Measurements from ENCODE around the gene VDR.
A peak's percentile ranks its signal among the peaks of the same experiment; 100 is the strongest.

Gene VDR

DNA sequence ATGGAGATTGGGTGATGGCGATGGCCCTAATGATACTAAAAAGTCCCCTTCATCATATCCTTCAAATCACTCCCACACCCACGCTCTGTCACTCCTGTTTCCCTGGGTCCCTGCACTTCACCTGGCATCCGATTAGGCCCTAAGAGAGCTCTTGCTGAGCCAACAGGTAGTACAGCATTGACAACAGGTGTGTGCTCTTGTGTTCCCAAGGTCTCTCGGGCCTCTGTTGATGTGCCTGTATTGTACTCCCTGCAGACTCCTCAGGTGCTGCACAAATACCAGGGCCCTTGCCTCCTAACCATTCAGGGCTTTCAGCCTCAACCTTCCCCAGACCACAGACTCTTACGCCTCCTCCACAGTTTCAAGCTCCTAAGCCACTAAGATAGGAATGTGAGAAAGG, 25.8 kb upstream of the VDR start:
- DNase-seq (ENCODE audit: low spot score): no peak

DNA sequence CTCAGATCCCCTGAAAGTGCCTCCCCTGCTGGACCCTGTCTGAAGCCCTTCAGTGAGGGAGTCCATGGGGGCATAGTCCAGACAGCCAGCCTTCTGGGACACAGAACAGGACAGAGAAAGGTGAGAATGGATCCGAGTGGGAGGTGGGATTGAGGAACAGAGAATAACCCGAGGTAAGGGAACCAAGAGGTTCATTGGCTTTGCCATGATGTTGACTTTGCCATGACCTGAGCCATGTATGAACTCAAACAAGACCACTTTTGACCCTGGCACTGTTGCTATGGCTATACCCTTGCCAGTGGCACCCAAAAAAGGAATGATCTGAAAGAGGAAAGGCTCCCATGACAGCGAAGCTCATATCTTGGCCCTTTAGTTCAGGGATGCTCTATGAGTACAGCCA, 22.6 kb upstream of the VDR start:
- DNase-seq (ENCODE audit: low spot score): no peak

DNA sequence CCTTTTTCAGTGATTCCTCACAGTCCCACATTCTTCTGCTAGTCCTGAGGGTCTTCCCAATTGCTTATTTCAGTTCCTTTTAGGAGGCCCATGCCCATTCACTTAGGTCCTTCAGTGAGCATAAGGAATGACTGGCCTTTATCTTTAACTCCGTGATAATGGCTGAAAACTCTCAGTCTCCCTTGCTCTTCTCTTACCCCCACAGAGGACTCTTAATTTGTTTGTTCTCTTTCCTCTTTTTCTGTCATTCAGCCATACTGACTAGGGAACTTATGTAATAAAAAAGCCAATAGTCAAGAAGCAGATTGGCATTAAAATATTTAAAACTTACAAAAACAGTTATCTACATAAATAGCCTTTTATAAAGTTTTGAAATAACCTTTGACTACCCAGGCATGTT, 17.1 kb upstream of the VDR start:
- no peak for DNase-seq (ENCODE audit: low spot score)

DNA sequence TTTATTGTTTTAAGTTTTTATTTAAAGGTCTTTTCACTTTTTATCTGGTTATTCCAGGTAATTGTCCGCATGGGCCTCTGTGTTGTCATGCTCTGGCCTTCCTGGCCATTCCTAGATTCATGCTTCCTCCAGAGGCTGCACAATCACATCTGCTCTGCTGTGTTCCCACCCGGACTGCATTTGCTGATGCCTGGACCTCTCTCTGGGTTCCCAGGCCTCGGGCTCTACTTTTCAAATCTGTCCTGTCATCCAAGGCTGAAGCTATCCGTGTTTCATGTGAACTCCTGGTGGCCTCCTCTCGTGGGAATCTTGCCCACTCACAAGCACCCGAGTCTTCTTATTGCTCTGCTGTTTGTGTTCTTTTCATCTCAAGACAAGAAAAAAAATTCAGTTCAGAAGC, 16.1 kb upstream of the VDR start:
- no peak for DNase-seq (ENCODE audit: low spot score)

DNA sequence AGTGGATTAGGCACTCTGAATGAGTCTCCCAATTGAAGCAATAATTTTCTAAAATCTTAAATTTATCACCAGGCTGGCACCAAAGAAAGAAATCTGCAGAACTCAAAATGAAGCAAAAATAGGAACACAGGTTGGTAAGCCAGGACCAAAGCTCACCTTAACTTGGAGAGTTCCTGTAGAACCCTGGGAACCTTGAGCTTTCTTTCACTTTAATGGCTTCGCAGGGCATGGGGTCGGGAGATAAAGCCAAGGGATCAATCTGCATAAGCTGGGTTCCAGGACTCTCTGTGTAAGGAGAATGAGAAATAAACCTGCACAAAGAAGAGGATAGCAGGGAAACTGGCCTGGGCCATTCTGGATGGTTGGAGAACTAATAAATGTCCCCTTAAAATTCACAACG, 8.3 kb upstream of the VDR start:
- no peak for DNase-seq (ENCODE audit: low spot score)

DNA sequence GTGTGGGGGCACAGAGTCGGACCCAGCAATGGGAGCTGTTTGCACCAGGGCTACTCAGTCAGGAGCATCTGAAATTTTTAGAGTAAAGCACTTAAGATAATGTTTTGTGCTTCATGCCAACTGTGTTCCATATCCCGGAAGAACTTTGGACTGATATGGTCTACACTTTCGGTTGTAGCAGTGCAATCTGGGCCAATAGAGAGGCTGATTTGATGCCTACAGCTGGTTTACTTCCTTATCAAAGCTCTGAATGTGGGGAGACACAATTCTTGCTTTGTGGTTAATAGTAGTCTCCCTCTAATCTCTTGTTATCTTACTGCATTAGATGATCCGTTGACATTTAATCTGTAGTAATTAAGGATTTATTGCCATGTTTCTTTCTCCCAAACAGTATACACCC, 7.8 kb upstream of the VDR start:
- DNase-seq (ENCODE audit: low spot score): no peak

DNA sequence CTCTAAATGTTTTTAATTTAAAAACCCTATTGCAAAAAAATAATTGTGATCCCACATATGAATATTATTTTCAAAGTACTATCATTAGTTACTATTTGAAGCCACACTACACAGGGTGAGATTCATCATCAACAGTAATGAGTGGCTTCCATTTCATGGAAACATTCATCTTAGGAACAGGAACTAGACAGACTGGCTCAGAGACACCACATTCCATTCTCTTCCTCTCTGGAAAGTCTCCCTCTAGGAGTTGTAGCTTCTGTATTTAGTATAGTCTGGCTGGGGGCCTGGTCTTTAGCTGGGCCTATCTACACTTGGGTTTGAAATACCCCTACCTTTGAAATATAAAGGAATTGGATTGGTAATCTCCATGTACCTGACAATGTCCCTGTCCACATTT, 6.2 kb upstream of the VDR start:
- no peak for DNase-seq (ENCODE audit: low spot score)

DNA sequence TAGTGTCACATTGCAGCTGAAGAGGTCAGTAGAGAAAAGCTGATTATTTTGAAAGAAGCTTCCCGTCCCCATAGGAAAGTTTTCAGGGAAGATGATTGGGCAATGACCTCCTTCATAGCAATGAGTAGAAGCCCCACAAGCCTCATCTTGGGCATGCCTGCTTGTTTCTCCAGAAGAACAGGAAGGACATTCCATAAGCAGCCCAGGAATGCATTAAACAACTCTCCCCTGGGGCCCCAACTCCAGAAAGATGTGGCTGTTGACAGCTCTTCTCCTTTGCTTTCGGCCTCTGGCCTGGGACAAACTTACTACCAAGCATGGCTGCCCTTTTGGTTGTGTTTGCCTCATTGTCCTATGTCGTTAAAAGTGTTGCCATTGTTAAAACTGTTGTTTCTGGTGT, 5.7 kb upstream of the VDR start:
- DNase-seq (ENCODE audit: low spot score): no peak

DNA sequence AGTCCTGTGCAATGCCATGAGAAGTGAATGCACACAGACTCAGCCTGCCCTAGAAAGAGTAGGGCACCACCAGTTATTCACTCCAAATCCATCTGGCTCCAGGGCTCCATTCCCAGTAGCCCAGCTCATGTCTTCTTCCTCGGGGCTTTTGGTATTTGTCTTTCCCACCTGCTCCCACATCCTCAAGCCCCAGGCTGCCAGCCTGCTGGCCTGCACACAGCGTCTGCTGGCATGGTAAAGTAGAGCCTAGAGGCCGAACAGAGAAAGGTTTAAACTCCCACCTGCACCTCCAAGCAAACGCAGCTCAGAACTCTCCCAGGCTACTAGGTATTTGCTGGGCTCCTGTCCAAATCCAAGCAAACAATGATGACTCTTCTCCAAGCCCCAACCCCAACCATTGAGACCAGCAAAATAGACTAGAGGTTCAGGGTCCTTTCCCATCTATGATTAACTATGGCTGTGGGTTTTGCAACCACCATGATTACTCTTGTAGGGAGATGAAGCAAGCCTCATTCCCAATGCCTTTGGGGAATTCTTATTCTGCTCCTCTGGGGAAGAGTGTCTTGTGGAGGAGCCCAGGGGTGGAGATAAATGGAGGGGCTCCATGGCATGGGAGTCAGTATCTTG, 5.2 kb upstream of the VDR start:
- no peak for DNase-seq (ENCODE audit: low spot score)

DNA sequence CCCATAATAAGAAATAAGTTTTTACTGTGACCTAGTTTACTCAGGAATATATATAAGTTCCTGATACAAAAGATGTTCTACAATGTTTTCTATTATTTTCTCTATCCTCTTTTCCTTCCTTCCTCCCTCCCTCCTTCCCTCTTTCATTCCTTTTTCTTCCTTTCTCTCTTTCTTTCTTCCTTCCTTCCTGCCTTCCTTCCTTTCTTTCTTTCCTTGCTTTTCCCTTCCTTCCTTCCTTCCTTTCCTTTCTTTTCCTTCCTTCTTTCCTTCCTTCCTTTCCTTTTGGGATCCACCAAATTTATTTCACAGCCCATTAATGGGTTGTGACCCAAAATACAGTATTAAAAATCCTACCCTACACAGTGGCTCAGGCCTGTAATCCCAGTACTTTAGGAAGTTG, 3.9 kb upstream of the VDR start:
- DNase-seq (ENCODE audit: low spot score): no peak

DNA sequence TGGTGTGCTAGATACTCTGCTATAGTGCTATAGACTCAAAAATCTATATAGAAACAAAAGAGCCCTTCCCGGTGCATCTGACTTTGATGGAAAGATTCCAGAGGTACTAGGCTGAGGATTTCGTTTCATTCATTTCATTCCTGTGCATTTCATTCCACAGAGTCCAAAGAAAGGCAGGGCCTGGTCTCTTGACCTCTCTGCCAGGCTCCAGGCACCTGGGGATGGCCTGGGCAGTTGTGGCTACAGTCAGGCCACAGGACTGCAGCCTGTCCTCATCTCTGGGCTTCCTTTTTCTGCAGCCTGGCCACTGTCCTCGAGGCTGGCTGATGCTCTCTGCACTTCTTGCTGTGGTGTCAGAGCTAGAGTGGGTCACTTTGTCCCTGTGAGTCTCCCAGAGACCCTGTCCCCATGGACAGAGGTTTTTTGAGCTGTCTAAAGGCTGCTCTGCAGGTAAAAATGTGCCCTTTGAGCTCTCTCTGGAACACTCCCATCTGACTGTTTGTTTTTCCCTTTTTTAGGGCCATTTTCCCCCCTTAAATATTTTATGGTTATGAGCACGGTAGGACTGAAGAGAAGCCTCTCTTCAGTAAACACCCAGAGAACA, 3.2 kb upstream of the VDR start:
- DNase-seq (ENCODE audit: low spot score): no peak

DNA sequence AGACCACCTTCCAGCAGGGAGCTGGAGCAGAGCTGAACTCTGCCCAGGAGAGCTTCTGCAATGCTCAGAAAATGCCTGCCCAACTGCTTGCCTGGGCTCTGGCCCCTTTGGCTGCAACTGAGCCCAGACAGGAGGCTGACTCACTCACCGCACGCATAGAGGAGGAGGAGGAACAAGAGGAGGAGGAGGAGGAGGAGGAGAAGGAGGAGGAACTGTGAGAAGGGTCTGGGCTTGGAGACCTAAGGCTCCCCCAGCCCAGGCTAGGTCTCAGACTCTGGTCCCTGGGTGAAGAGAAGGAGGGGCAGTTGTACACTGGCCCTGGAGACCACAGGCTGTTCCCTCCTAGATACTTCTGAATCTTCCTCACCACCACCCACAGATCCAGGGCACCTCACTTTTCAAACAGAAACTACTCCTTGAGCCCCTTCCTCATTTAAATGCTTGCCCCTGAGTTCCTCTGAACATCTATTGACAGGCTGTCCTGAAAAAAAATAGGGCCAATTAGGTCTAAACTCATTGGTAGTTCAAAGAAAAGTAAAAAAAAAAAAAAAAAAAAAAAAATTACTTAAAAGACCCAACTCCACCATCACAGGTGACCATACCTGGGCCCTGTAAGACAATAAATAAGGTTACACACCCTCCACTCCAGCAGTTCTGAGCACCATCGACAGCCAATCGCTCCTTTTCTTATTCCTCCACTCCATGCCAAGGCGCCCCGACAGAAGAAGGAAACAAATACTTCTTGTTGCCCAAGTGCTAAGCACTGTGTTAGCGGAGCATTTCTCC, 674 bp downstream of the VDR start:
- DNase-seq (ENCODE audit: low spot score): peak; percentile 48

DNA sequence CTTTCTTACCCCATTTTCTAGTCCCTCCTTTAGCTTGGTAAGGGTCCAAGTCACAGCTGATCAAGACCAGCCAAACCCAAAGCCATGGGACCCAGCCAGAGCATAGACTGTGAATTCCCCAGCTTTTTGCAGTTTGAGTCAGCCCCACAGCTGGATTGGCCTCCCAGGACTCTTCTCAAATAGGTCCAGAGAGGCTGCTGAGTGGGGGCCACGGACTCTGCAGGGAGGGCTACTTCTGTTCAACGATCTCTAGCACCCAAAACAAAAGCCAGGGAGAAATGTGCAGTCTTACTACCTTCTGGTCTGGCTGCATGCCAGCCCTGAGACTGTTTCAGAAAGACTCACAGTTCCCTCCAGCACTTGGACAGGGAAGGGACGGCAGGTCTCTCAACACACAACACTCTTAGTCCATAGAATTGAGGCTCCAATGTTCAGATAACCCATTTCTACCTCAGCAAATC, 1.6 kb downstream of the VDR start:
- DNase-seq (ENCODE audit: low spot score): no peak

DNA sequence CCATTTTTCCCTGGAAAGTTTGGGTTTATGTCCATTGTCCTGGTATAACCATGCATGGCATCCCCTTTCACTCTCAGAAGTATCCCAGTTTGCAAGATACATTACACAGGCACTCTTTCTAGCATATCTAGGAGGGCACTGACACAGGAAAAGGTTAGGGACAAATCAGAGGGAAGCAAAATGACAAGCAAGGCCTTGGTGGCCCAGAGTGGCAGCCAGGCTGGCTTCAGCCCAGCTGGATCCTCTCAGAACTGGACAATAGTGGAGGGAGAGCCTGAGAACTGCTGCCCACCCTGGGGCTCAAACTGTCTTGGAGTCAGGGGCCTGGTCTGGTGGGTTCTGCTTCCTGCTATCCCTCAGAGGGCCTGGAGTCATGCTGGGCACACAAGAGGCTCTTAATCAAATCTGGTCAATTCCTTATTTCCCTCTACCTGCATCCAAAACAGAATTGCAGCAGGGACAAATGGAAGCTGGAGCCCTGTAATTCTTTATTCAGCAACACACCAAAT, 2.6 kb downstream of the VDR start:
- DNase-seq (ENCODE audit: low spot score): no peak

DNA sequence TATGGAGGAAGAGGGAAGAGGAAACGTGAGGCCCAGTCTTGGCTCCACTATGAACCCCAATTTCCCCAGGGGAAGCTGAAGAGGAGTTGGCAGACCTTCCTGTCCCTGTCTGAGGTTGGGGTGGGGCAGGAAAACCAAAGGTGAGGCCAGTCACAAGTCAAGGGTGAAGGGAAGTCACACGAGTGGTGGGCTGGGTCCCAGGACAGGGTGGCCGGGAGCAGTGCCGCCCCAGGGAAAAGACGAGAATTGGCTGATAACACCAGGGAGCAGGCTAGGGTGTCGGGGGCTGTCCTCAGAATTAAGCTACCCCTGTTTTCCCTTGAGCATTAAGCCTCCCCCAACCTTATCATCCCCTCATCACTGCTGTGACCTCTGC, 3.1 kb downstream of the VDR start:
- no peak for DNase-seq (ENCODE audit: low spot score)

DNA sequence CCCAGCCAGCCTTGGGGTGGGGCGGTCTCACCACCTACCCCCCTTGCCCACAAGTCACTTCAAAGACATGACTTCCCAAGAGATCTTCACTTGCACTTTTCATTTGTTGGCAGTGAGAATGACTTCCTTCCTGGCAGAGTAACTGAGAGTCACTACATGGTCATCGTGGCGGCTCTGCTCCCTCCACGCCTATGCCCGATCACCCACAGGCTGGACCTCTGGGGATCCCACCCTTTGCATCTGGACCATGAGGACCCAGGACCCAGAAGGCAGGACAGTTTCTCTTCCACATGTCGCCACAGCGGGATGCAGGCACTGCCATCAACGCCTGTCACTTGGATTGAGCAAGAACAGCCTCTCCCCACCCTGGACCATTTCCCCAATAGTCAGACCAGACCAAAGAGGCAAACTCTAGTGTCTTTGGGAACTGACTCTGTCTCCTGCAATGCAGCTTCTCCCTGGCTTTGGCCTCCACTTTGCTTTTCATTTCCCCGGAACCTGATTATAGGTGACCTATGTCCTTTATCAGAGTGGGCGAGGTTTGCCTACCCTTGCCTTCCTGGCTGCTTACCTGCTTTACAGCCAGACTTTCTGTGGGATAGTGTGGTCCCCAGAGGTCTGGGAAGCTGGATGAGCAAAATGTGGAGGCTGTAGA, 3.6 kb downstream of the VDR start:
- no peak for DNase-seq (ENCODE audit: low spot score)

DNA sequence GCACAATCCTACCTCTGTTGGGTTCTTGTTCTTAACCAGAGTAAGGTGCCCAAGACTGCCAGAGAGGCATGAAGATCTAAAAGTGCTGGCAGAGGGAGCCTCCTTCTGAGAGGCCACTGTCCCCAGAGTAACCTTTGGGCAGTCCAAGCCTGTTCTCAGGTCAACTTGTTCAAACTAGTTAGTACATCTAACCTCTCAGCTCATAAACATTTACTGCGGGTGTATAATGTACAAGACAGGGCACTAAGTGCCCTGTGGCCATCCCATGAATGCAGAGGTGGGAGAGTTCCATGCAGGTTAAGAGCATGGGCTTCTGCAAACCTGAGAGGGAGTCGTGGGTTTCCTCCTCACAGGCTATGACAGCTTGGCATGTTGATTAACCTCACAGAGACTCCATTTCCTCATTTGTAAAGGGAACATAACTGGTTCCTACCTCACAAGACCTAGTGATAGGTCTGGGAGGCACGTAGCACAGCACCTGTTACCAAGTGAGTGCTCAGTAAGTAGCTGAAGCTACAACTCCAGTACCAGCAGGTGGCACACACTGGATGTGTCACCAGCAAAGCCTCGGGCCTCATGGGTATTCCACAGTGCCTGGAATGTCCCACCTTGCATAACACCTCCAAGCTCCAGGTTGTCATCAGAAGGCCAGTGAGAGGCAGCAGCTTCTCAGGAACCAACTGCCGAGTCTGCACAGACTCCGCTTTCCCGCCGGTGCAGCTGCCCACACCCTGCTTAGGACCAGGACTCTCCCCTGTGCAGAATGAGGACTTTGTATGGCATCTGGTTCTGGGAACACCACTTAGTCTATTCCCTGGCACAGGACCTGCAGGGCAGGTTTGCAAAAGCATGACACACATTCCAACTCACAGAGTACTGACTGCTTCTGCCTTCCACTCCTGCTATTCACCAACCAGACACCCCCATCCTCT, 4.4 kb downstream of the VDR start:
- peak; percentile 74 for DNase-seq (ENCODE audit: low spot score)

DNA sequence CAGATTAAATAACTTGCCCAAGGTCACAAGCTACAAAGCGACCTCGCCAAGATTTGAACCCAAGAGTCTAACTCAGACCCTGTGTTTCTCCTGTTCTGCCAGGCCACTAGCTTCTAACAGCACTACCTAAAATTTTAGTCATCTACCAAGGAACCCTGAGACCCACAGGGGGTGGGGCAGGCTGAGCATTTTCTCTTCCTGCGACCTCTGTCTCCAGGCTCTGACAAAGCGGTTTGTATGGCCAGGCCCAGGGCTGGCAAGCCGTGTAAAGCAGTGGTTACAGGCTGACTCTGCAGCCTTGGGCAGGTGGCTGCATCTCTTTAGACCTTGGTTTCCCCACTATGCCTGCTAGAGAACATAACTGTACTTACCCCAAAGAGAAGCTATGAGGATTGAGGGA, 5.3 kb downstream of the VDR start:
- DNase-seq (ENCODE audit: low spot score): no peak

DNA sequence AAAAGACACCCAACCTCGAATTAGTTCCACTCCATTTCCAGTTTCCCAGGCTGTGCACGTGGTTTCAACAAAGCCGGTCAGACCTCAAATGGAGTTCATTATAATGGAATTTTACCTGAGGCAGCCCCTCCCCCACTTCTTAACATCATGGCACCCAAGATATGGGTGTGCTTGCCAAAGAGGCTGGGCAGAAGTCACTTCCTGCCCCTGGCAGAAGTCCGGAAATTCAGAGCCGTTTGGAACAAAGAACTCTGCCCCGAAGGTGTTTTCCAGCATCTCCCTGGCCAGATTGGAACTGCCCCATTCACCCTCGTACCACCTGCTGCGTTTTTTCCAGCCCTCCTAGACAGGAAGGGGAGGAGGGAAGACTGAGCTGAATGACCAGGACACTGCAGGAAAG, 8.2 kb downstream of the VDR start:
- DNase-seq (ENCODE audit: low spot score): peak; percentile 76

DNA sequence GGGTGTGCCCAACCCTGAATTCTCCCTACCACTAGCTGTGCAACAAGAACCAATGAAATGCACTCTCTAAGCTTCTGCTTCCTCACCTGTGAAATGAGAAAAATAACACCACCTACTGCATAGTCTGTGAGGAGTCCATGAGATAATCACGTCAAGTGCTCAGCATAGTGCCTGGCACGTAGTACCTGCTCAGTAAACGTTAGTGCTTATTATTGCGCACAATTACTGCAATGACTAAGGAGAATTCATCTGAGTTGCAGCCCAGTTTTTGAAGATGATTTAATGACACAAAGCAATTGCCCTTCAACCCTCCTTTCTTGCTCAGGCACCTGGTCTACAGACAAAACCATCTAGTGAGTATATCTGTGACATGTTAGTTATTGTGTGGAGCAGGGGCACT, 8.8 kb downstream of the VDR start:
- no peak for DNase-seq (ENCODE audit: low spot score)

DNA sequence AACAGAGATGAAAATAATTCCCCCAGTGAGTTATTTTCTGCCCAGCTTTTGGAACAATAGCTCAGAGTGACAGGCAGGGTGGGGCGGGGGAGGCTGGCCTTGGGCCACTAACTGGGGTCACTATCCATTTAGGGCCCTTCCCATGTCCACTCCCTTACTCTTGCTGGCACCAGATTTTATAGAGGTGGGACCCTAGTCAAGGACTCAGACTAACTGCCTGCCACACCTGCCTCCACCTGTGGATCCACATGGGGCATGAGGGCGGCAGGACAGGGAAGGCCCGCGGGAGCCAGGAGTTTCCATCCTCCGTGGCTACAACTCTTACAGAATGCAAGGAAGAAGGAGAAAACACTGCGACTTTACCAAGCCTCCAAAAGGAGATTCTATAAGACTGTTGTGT, 10.1 kb downstream of the VDR start:
- no peak for DNase-seq (ENCODE audit: low spot score)

DNA sequence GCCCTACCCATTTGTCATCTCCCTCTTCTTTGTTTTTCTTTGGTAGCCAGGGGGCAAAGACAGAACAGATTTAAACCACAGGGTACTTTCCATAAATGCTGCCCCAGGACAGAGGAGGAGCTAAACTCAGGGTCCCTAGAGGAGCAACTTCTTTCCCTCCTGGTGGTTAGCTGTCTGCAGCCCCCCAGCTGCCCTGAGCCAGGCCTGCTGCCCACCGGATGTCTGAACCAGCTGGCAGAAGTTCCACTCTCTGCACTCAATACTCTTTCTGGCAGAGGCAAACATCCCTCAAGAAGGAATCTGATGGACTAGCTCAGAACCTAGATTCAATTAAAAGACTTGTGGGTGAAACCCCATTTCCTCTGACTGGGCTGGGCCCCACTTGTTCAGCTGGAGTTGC, 10.7 kb downstream of the VDR start:
- DNase-seq (ENCODE audit: low spot score): no peak

Measured in SW480 (cell line).